H1 (cell line): ENCODE results near the gene TMEM97. TPM values are rescaled to one million over a fixed set of nuclear protein-coding genes. Genes with fewer than 3 reads are reported as not detected.
A peak's percentile ranks its signal among the peaks of the same experiment; 100 is the strongest.

ENCODE experiments used
- CTCF ChIA-PET: fragments of 300-600 bp; sonication (Branson Sonifier 250); formaldehyde crosslinking; loops from one replicate; lab custom pipeline; 2021; ENCODE audit not compliant: partially characterized antibody; lab: Charles Lee
- POLR2A ChIA-PET: fragments of 300-600 bp; sonication (Branson Sonifier 250); formaldehyde crosslinking; loops from one replicate; lab custom pipeline; 2021; ENCODE audit warnings: inconsistent platforms; ENCODE audit not compliant: partially characterized antibody; lab: Charles Lee
- DNase-seq, 2 experiments: peaks; one replicate each; pipeline versions ENCODE4 v3.0.0 to v3.0.0-alpha.2; 2010 to 2022; ENCODE audit warnings: low spot score in 2 of 2, low read depth in 1 of 2, mixed read lengths in 1 of 2
- FAIRE-seq: peaks from 2 replicates; lab custom pipeline; 2011; peaks lifted over from hg19 to GRCh38; lab: Jason Lieb, UNC
- H2AFZ ChIP-seq: 2 replicates; pipeline ENCODE4 v1.8.1; 2012; ENCODE audit warnings: low read length, inconsistent platforms
- H2AK5ac ChIP-seq: 2 replicates; pipeline ENCODE4 v1.6.1; 2013; ENCODE audit warnings: low read depth, low read length
- H2BK120ac ChIP-seq: replicated peaks from 2 replicates; pipeline ENCODE3; 2013; ENCODE audit warnings: low read depth, low read length, inconsistent platforms
- H2BK12ac ChIP-seq: 2 replicates; pipeline ENCODE4 v1.6.1; 2013; ENCODE audit warnings: low read depth, low read length
- H2BK15ac ChIP-seq: 2 replicates; pipeline ENCODE4 v1.6.1; 2013; ENCODE audit warnings: low read length
- H2BK20ac ChIP-seq: 2 replicates; pipeline ENCODE4 v1.6.1; 2013; ENCODE audit warnings: low read length
- H2BK5ac ChIP-seq: 2 replicates; pipeline ENCODE4 v1.6.1; 2013; ENCODE audit warnings: low read depth, low read length
- H3K14ac ChIP-seq: 2 replicates; pipeline ENCODE4 v1.6.1; 2013; ENCODE audit warnings: inconsistent platforms; ENCODE audit not compliant: insufficient read length
- H3K18ac ChIP-seq: 2 replicates; pipeline ENCODE4 v1.6.1; 2013; ENCODE audit warnings: low read length; ENCODE audit errors: extremely low read depth
- H3K23ac ChIP-seq: 2 replicates; pipeline ENCODE4 v1.6.1; 2013; ENCODE audit warnings: inconsistent platforms; ENCODE audit not compliant: insufficient read length
- H3K23me2 ChIP-seq: 2 replicates; pipeline ENCODE4 v1.6.1; 2013; ENCODE audit warnings: low read depth, low read length
- H3K27ac ChIP-seq: 2 replicates; pipeline ENCODE4 v1.6.1; 2011; ENCODE audit warnings: low read depth, low read length, inconsistent platforms
- H3K27me3 ChIP-seq, 4 experiments: replicated peaks in 1 of 4; 1 replicate in 1 of 4; 2 replicates in 3 of 4; pipeline versions ENCODE4 v1.6.1 to v1.8.1; 2011 to 2013; ENCODE audit warnings: low read length in 3 of 4, mild to moderate bottlenecking in 3 of 4, inconsistent platforms in 2 of 4, mixed read lengths in 2 of 4, moderate library complexity in 1 of 4; ENCODE audit not compliant: control insufficient read depth in 3 of 4, insufficient read depth in 3 of 4; ENCODE audit errors: extremely low read depth in 1 of 4
- H3K36me3 ChIP-seq, 4 experiments: 2 replicates each; pipeline versions ENCODE4 v1.6.1 to v1.8.1; 2011 to 2013; ENCODE audit warnings: mild to moderate bottlenecking in 4 of 4, low read length in 3 of 4, moderate library complexity in 2 of 4, control low read depth in 1 of 4, inconsistent platforms in 1 of 4; ENCODE audit not compliant: insufficient read depth in 4 of 4, control insufficient read depth in 2 of 4
- H3K4ac ChIP-seq: replicated peaks from 2 replicates; pipeline ENCODE3; 2013; ENCODE audit warnings: low read length, low read depth, mixed read lengths, inconsistent platforms; ENCODE audit not compliant: insufficient read length
- H3K4me1 ChIP-seq, 4 experiments: replicated peaks in 1 of 4; 1 replicate in 1 of 4; 2 replicates in 3 of 4; pipeline versions ENCODE4 v1.6.1 to v1.8.1; 2011 to 2013; ENCODE audit warnings: low read length in 3 of 4, inconsistent platforms in 2 of 4, mixed read lengths in 1 of 4; ENCODE audit not compliant: insufficient read depth in 4 of 4, control insufficient read depth in 3 of 4
- H3K4me2 ChIP-seq, 2 experiments: 2 replicates each; pipeline versions ENCODE4 v1.6.1 to v1.8.1; 2011 to 2013; ENCODE audit warnings: low read depth in 2 of 2, low read length in 2 of 2, control low read depth in 1 of 2, inconsistent platforms in 1 of 2, mild to moderate bottlenecking in 1 of 2; ENCODE audit not compliant: insufficient read depth in 1 of 2
- H3K4me3 ChIP-seq, 4 experiments: fragments of 200-600, 300-600 bp in 1 of 4; sonication (generic), shearing (Covaris generic), sonication (Bioruptor Twin) in 1 of 4; 2 replicates each; pipeline versions ENCODE4 v1.5.1 to v1.8.1; 2011 to 2016; ENCODE audit warnings: low read length in 4 of 4, low read depth in 3 of 4, control low read depth in 2 of 4, inconsistent platforms in 2 of 4, mild to moderate bottlenecking in 2 of 4, mixed read lengths in 1 of 4, moderate library complexity in 1 of 4; ENCODE audit not compliant: insufficient read depth in 2 of 4; ENCODE audit errors: extremely low read depth in 1 of 4
- H3K56ac ChIP-seq: replicated peaks from 2 replicates; pipeline ENCODE3; 2013; ENCODE audit warnings: low read depth, mild to moderate bottlenecking, mixed read lengths, low read length, inconsistent platforms; ENCODE audit not compliant: insufficient read length
- H3K79me1 ChIP-seq: 2 replicates; pipeline ENCODE4 v1.6.1; 2013; ENCODE audit warnings: low read depth, low read length, control low read depth
- H3K79me2 ChIP-seq, 2 experiments: 2 replicates each; pipeline versions ENCODE4 v1.6.1 to v1.8.1; 2012 to 2013; ENCODE audit warnings: low read length in 2 of 2, mild to moderate bottlenecking in 2 of 2, inconsistent platforms in 1 of 2; ENCODE audit not compliant: insufficient read depth in 2 of 2, control insufficient read depth in 1 of 2
- H3K9ac ChIP-seq, 4 experiments: replicated peaks in 1 of 4; 1 replicate in 1 of 4; 2 replicates in 3 of 4; pipeline versions ENCODE4 v1.6.1 to v1.8.1; 2011 to 2013; ENCODE audit warnings: low read depth in 3 of 4, low read length in 3 of 4, control low read depth in 2 of 4, mild to moderate bottlenecking in 2 of 4, moderate library complexity in 2 of 4, inconsistent platforms in 1 of 4; ENCODE audit errors: extremely low read depth in 1 of 4
- H3K9me3 ChIP-seq, 2 experiments: 2 replicates each; pipeline versions ENCODE4 v1.6.1 to v1.8.1; 2012 to 2013; ENCODE audit warnings: mild to moderate bottlenecking in 2 of 2, moderate library complexity in 2 of 2, control low read depth in 1 of 2, inconsistent platforms in 1 of 2, low read depth in 1 of 2, low read length in 1 of 2, mixed read lengths in 1 of 2; ENCODE audit not compliant: insufficient read depth in 2 of 2
- H4K20me1 ChIP-seq, 2 experiments: replicated peaks in 1 of 2; 2 replicates each; pipeline versions ENCODE3 to v1.8.1; 2011 to 2013; ENCODE audit warnings: inconsistent platforms in 2 of 2, low read length in 2 of 2, mild to moderate bottlenecking in 1 of 2; ENCODE audit not compliant: insufficient read depth in 2 of 2, control insufficient read depth in 1 of 2
- H4K5ac ChIP-seq: 2 replicates; pipeline ENCODE4 v1.6.1; 2013; ENCODE audit warnings: low read length, low read depth, mixed read lengths, inconsistent platforms; ENCODE audit not compliant: insufficient read length
- H4K8ac ChIP-seq: 2 replicates; pipeline ENCODE4 v1.8.0; 2013; ENCODE audit warnings: mild to moderate bottlenecking, moderate library complexity, low read length, inconsistent platforms; ENCODE audit not compliant: insufficient read depth; ENCODE audit errors: extremely low read depth
- H4K91ac ChIP-seq: replicated peaks from 2 replicates; pipeline ENCODE3; 2013; ENCODE audit warnings: low read length, mixed read lengths, inconsistent platforms; ENCODE audit not compliant: insufficient read length
- ASH2L ChIP-seq: fragments of 200-600, 300-600 bp; sonication (generic); IDR thresholded peaks from one replicate; pipeline ENCODE4 v1.7.1; 2017; ENCODE audit warnings: low read length
- KDM5A ChIP-seq: fragments of 200-600 bp; IDR thresholded peaks from 2 replicates; pipeline ENCODE4 v1.7.1; 2012; ENCODE audit warnings: mild to moderate bottlenecking, low read length, inconsistent platforms, mixed read lengths
- WGBS, 2 experiments: shearing (Covaris generic) in 1 of 2; methylation state at CpG; one replicate each; pipeline versions ENCODE4 v1.1.6 to v1.1.7; 2013 to 2015; ENCODE audit warnings: low lambda C conversion rate in 2 of 2, mixed read lengths in 2 of 2, inconsistent platforms in 1 of 2, low coverage in 1 of 2, missing lambda C conversion rate in 1 of 2; ENCODE audit not compliant: insufficient replicate concordance in 2 of 2, insufficient coverage in 1 of 2, insufficient read length in 1 of 2; ENCODE audit errors: extremely low coverage in 1 of 2, missing lambda C conversion rate in 1 of 2; 5-methylcytosine and 5-hydroxymethylcytosine counted together
- polyA plus RNA-seq, 7 experiments: library from polyadenylated mRNA; depleted of rRNA in 3 of 7; stranded (reverse) in 5 of 7; unstranded in 2 of 7; fragments of >200 nt in 5 of 7; fragments of 200-250 nt in 2 of 7; gene quantifications; 1 replicate in 5 of 7; 2 replicates in 1 of 7; 4 replicates in 1 of 7; pipeline versions ENCODE4 v1.2.1 to v1.2.3, GENCODE V29; 2011 to 2013; ENCODE audit warnings: missing spikeins in 2 of 7, mixed read lengths in 2 of 7
- total RNA-seq: library from RNA; stranded (reverse); fragmentation: NEBNext Ultra II Directional; extraction: Animal tissue kit (Norgen Biotek cat#: 25700); gene quantifications from 2 replicates; pipeline ENCODE4 v1.2.1, GENCODE V29; 2021

The TMEM97 gene
- total and polyA plus RNA-seq, 2 of the 8 experiments (the other 6 are each of a cell fraction or from before 2014, with no cell fraction given), result 126 to 130 TPM

GRCh38 chr17:28357901-28358197 lies 38.8 kb downstream of the TMEM97 start:
- no peak overlapping the region for H3K23ac ChIP-seq
- H2BK20ac ChIP-seq, result no peak overlapping the region
- H3K4me3 ChIP-seq, result peak overlapping the region; percentile 82 to 97 (median 86)
- no peak for DNase-seq
- H3K36me3 ChIP-seq, result peaks cover 20 to 41% (median 38%) of the 10 kb centered on the region in 4 experiments
- no peak overlapping the region for H2BK120ac ChIP-seq
- H3K4ac ChIP-seq, result no peak overlapping the region
- peaks cover 3 to 13% (median 5%) of the 10 kb centered on the region in 4 experiments; a peak in 6 of 7 replicates for H3K4me1 ChIP-seq
- no peak overlapping the region for H2BK12ac ChIP-seq
- FAIRE-seq, result no peak
- H2BK5ac ChIP-seq, result no peak overlapping the region
- H2AK5ac ChIP-seq, result no peak overlapping the region
- H3K23me2 ChIP-seq, result peaks cover 9% of the 10 kb centered on the region
- no peaks in the 10 kb centered on the region for H3K27me3 ChIP-seq
- H3K79me2 ChIP-seq, result peaks cover 0 to 18% of the 10 kb centered on the region in 2 experiments; a peak in 2 of 4 replicates
- no peak overlapping the region for H3K56ac ChIP-seq
- no peak overlapping the region for H2AFZ ChIP-seq
- peak overlapping the region; percentile 85 to 91 (median 88); a peak in 6 of 7 replicates for H3K9ac ChIP-seq
- no peak overlapping the region for H4K91ac ChIP-seq
- TF ChIP-seq ASH2L (no peak), KDM5A (peak; percentile 83; the same call in 1 of the 2 replicates)
- peaks cover 0 to 1% of the 10 kb centered on the region in 2 experiments for H4K20me1 ChIP-seq
- peak overlapping the region; percentile 70 for H3K27ac ChIP-seq
- H3K18ac ChIP-seq, result no peak overlapping the region
- WGBS, 2 experiments, result 7% methylated on average over 4 of the region's 4 CpGs; no CpG with 5 or more reads in 1 of the 2 experiments
- no peak overlapping the region for H2BK15ac ChIP-seq
- H3K14ac ChIP-seq, result no peak overlapping the region
- H3K79me1 ChIP-seq, result peaks cover 4% of the 10 kb centered on the region; the same call in 1 of the 2 replicates
- no peaks in the 10 kb centered on the region for H3K9me3 ChIP-seq
- POLR2A ChIA-PET, result interaction anchor here (0.9 to 10.6 kb wide), 11 partner anchors 11 to 148 kb away, joined by 3 to 103 read pairs (median 9); partner anchors contain the start of genes FOXN1, IFT20, SARM1 and SEBOX
- CTCF ChIA-PET, result interaction anchor here (0.7 to 4.4 kb wide), 7 partner anchors 13 to 217 kb away, joined by 3 to 20 read pairs (median 3); partner anchors contain the start of genes IFT20, SARM1, TNFAIP1 and VTN
- H3K4me2 ChIP-seq, result peak overlapping the region; percentile 80 to 83
- peak overlapping the region; percentile 97; the same call in 1 of the 2 replicates for H4K8ac ChIP-seq
- H4K5ac ChIP-seq, result no peak overlapping the region
